HG03280 (cell line): Measurements from ENCODE around the gene ADAMTS10.
"Not testable (repeated sequence)": the region's sequence is repeated elsewhere in the genome, so short reads cannot be mapped to it uniquely, and the experiment has no call there.

Experiments
- ATAC-seq: cut with Tn5 transposase; IDR thresholded peaks from one replicate; pipeline ENCODE4 v1.9.1; 2021; ENCODE audit warnings: mild to moderate bottlenecking, moderate library complexity; ENCODE audit not compliant: unreplicated experiment

Gene ADAMTS10

GRCh38 chr19:8566855-8567254 is 43.7 kb downstream of the ADAMTS10 start:
- no peak for ATAC-seq

- ATAC-seq = not testable (repeated sequence)
Observed at GRCh38 chr19:8564866-8565265, 45.6 kb downstream of the ADAMTS10 start.

- ATAC-seq = no peak
Observed at GRCh38 chr19:8561075-8561764, 49.3 kb downstream of the ADAMTS10 start.

GRCh38 chr19:8558325-8558724 is 52.2 kb downstream of the ADAMTS10 start:
- no peak for ATAC-seq

DNA sequence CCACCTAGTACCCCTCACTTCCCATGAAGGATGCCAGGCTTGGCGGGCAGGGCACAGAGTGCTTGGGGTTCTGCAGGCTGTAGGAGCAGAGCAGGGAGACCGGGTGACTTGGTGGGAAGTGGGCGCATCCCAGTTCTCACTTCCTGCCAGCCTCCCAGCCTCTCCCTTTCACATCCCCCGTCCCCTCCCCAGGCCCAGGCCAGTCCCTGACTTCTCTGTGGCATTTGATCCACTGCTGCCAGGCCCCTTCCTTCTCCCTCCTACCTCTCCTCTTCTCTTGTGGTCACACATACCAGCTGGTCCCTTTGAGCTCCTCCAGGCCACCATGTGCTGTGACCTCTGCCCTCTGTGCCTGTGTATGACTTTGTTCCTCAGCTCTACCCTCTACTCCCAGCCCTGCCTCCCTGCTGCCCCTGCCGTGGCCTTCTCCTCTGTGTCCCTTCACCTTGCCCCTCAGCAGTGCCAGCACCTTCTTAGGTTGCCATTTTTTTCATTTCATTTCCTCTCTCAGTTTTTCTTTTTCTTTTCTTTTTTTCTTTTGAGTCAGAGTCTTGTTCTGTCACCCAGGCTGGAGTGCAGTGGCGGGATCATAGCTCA is 52.8 kb downstream of the ADAMTS10 start:
- no peak for ATAC-seq

DNA sequence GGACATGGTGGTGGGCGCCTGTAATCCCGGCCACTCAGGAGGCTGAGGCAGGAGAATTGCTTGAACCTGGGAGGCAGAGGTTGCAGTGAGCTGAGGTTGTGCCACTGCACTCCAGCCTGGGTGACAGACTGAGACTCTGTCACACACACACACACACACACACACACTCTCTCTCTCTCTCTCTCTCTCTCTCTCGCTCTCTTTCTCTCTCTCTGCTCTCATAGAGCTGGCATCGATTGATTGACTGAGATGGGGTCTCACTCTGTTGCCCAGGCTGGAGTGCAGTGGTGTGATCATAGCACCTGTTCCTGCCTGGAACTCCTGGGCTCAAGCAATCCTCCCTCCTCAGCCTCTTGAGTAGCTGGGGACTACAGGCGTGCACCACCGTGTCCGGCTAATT is 56.8 kb downstream of the ADAMTS10 start:
- not testable (repeated sequence) for ATAC-seq

DNA sequence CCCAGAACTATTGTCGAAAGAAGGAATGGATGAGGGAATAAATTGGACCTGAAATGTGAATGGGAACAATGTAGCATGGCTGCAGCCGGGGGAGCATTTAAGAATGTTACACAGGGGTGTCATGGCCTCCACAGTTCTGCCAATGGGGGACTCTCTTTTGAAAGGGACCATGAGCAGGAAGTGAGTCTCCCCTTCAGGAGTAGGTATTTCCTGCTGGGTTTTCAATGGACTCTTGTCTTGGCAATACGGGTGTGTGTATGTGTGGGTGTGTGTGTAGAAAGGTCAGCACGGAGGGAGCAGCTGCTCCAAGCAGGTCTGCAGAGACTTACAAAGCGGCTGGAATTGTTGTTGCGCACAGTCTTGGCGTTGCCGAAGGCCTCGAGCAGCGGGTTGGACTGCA is 57.7 kb downstream of the ADAMTS10 start:
- ATAC-seq = no peak

DNA sequence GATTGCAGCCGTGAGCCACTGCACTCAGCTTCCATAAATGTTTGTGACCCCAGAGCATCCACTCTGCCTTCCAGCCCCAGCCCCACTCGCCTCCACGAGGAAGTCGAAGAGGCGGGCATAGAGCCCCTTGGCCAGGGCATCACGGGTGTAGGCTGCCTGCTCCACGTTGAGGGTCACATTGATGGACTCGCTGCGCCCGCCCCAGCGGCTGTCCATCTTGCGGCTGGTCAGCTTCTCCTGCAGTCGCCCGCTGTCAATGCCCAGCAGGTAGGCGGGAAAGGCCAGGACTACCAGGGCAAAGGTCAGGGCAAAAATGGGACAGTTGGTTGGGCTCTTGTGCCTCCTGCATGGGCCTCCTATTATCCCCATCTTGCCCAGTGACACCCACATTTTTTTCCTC is 60.4 kb downstream of the ADAMTS10 start:
- no peak for ATAC-seq

GRCh38 chr19:8545743-8546142 is 64.8 kb downstream of the ADAMTS10 start:
- ATAC-seq = no peak

- ATAC-seq = no peak
Observed at GRCh38 chr19:8544168-8544567, 66.3 kb downstream of the ADAMTS10 start.

DNA sequence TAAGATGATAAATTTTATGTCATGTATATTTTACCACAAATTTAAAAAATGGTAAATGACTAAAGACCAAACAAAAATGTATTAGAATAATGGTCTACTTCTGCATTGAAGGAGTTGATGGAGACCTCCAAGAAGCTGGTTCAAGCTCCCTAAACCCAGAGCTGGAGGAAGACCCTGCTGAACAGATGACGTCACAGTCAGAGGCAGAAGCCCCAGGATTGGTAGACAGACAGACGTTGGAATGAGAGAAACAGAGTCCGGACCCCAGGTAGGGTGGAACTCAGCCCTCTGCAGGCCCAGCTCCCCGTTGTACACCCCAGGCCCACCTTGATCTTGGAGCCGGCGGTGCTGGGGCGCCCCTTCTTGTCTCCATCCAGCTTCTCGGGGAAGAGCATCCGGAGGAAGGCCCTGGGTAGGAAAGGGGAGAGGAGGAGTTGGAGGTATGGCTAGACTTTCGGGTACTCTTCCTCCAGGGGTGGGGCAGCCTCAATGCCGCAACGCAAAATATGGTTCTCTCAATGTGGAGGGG is 70.8 kb downstream of the ADAMTS10 start:
- ATAC-seq = no peak

GRCh38 chr19:8537099-8537498 is 73.4 kb downstream of the ADAMTS10 start:
- no peak for ATAC-seq

GRCh38 chr19:8536282-8536681 is 74.2 kb downstream of the ADAMTS10 start:
- no peak for ATAC-seq

GRCh38 chr19:8532225-8532624 is 78.3 kb downstream of the ADAMTS10 start:
- no peak for ATAC-seq

DNA sequence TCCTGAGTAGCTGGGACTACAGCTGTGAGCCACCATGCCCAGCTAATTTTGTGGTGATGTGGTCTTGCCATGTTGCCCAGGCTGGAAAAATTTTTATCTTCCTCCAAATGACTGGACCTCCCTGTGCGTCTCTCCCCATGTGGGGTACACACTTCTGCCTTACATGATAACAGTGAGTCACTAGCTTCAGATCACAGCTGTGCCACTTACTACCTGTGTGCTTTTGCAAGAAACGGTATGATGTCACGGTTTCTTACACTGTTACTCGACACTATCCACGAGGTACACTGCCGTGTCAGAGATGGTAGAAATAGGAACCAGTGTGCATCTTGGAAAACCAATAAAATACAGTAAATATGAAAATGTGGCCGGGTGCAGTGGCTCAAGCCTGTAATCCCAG is 79.0 kb downstream of the ADAMTS10 start:
- no peak for ATAC-seq
